Measurements from ENCODE around the gene LDB1.

The LDB1 gene, protein sequence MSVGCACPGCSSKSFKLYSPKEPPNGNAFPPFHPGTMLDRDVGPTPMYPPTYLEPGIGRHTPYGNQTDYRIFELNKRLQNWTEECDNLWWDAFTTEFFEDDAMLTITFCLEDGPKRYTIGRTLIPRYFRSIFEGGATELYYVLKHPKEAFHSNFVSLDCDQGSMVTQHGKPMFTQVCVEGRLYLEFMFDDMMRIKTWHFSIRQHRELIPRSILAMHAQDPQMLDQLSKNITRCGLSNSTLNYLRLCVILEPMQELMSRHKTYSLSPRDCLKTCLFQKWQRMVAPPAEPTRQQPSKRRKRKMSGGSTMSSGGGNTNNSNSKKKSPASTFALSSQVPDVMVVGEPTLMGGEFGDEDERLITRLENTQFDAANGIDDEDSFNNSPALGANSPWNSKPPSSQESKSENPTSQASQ

DNA sequence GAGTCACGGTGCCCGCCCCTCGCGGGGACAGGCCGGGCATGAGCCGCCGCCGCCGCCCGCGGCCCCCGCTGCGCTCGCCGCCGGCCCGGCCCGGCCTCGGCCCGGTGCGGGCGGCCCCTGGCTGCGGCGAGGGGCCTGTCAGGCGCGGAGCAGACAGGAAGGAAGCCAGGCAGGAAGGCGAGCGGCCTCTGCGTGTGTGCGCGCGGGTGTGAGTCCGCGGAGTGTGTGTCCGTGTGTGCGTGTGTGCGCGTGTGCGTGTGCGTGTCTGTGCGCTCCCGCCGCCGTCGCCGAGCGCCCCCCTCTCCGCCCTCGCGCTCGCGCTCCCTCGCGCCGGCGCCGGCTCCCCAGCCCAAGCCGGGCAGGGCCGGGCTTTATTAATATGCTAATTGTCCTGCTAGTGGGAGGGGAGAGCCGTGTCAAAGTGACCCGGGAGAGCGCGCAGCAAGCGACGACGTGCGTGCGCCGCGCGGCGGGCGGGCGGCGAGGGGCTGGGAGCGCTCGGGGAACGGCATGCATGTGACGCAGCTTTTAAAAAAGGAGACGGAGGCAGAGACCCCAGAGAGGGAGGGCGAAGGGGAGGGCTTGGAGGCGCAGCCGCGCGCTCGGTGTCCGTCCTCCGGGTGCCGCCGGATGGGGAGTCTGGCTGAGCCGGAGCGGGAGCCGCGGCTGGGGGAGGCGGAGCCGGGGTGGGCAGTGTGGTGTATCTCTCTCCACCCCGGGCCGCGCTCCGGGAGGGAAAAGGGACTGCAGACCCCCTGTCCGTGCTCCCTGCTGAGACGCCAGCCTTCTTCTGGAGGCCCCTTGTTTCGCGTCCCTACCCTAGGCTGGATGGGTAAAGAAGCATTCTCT is at the start of gene LDB1:
Gene LDB1 (minus strand): TSS at position 227 of the 849 bp plus-strand sequence. CDS start 258 bp downstream, outside the sequence.
- peak; percentile 72 for DNase-seq

DNA sequence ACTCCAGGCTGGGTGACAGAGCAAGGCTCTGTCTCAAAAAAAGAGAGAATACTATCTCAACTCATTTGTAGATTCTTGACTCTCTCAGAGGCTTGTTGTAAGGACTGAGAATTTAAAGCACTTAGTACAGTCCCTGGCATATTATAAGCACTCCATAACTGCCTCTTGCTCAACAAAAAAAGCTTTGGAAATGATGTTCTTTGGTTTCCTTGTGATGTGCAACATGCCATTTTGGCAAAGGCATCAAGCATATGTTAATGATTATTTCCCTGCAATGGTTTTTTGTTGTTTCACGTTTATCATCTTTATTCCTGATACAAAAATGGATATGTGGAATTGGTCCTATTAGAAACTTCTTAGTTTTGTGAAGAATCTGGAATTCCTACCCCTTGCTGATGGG is 47.7 kb upstream of the LDB1 start:
- DNase-seq: no peak

DNA sequence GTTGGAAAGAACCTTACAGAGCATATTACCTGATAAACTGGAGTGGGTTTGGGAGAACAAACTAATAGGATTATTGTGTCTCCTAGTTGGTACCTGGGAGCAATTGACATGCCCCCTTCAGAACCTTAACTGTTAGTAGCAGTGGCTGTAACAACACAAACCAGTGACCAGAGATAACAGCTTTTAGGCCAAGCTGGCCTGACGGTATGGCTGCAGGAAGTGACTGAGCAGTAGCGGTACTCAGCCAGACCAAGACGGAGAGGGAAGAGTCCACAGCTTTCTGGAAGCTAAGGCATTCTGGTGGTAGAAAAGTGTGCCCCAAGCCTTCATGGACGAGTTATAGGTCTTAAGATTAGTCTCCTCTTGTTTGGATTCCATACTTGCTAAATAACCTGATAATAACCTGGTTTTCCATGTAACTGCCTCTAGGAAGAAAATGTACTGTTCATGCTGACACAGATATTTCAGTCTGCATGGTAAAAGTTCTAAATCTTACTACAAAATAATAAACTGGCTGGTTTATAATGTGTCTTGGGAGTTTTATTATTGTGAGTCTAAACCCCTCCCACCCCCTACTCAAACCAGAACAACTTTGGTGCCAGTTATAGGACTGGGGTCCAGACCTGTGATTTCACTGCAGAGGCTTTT is 43.3 kb upstream of the LDB1 start:
- no peak for DNase-seq

DNA sequence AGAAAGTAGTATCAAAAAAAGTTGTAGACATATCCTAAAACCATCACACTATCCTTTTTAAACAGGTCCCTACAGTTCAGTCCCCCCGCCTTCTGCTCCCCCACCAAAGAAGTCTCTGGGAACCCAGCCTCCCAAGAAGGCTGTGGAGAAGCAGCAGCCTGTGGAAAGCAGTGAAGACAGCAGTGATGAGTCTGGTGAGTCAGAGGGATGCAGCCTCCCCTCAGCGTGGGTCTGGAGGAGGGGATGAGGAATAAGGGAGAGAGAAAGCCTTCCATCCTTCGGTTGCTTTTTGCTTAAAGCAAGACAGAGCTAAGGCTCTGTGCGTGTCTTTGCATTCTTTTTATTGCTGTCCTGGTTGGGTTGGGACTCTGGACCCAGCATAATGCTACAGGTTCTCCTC is 39.7 kb upstream of the LDB1 start:
- no peak for DNase-seq

DNA sequence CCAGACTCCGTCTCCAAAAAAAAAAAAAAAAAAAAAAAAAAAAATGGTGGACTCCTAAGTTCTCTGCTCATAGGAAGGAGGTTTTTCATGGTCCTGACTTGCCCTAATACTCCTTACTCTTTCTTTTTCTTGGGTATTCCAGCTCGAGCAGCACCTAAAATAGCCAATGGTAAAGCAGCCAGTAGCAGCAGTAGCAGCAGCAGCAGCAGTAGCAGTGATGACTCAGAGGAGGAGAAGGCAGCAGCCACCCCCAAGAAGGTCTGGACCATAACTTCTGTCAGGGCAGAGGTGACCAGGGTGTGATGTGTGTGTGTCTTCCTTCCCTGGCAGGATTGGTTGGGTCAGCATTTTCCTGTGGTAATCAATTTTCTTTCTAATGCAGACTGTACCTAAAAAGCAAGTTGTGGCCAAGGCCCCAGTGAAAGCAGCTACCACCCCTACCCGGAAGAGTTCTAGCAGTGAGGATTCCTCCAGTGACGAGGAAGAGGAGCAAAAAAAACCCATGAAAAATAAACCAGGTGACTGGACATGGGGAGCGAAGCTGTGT is 39.0 kb upstream of the LDB1 start:
- DNase-seq: no peak

DNA sequence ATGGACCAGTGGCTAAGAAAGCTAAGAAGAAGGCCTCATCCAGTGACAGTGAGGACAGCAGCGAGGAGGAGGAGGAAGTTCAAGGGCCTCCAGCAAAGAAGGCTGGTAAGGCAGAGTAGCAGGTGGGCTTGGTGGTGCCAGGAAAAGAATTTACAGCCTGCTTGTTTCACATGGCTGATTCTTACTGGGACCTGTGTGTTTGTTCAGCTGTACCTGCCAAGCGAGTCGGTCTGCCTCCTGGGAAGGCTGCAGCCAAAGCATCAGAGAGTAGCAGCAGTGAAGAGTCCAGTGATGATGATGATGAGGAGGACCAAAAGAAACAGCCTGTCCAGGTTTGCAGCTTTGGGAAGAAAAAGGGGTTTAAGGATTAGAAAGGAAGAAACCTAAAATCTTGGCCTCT is 37.1 kb upstream of the LDB1 start:
- DNase-seq: no peak

DNA sequence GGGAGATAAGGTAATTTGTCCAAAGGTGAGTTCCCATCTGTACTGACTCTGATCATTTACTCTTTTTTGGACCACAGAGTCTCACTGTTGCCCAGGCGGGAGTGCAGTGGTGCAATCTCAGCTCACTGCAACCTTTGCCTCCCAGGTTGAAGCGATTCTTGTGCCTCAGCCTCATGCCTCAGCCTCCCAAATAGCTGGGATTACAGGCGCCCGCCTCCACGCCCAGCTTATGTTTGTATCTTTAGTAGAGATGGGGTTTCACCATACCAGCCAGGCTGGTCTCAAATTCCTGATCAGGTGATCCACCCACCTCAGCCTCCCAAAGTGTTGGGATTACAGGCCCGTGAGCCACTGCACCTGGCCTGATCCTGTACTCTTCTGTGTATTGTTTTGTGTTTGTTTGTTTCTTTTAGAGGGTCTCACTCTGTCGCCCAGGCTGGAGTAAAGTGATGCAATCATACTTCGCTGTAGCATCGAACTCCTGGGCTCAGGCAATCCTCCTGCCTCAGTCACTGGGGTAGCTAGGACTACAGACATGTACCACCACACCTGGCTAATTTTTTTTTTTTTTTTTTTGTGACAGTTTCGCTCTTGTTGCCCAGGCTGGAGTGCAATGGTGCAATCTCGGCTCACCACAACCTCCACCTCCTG is 34.4 kb upstream of the LDB1 start:
- no peak for DNase-seq

DNA sequence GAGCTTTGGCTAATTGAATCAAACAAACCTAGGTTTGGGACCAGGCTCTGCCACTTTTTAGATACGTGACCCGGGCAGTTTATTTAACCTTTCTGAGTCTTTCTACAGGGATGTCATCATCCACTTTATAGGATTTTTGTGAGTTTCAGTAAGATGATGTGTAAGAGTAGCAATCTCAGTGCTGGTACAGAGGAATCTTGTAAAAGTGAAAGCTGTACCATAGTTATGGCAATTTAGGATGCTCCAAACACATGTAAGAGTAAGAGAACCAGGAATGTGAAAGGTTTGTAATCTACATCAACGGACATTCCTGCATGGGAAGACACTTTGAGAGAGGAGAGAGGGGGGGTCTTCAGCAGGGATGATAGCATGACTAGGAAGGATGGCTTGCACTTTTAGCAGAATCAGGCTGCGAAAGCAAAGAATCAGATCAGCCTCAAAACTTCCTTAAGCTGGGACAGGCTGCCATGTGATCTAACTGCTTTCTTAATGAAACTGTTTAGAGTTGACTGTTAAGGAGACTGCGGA is 33.0 kb upstream of the LDB1 start:
- no peak for DNase-seq

DNA sequence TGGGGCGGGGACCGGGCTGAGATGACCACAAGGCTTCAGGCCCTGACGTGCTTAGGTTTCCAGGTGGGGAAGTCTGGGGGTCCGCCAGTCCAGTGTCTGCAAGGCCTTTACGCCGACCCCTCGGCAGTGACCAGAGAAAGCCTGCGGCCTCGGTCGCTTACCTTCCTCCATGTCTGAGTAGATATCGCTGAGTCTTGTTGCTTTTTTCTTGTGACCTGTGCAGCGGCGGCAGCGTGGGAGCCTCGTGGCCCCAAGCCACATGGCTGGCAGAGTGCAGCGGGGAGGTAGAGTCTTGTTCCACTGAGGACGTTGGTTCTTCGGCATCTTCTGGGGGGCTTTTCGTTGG is 32.4 kb upstream of the LDB1 start:
- no peak for DNase-seq

DNA sequence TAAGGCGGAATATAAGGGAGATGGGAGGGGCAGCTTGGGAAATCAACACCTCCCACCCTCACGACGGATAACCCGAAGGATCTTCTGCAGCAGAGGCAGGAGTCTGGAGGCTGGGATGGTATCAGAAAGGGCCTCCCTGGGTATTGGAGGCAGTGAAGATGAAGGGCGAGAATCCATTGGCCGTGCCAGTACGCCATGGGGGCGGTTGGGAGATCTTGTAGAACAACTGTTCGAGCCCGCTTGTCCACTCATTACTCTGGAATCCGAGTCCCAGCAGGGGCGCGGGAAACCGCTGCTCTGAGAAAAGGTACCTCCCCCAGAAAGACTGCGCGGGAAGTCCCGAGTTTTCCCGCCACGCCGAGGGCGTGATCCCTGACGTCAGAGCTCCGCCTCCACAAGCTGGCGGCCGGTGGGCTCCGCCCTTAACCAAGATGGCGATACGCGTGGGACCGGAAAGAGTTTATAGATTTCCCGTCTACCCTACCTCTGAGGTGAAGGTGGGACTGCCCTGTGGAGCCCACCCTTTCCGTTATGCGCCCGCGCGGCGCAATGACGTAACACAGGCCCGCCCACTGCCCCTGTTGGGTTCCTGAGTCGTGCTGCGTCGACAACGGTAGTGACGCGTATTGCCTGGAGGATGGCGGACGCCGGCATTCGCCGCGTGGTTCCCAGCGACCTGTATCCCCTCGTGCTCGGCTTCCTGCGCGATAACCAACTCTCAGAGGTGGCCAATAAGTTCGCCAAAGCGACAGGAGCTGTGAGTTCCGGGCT is 31.8 kb upstream of the LDB1 start, which contains the start of gene NOLC1:
Gene NOLC1 (plus strand): TSS at position 616 of the 771 bp plus-strand sequence. CDS start 22 bp downstream, at position 638.
- peak; percentile 99 for DNase-seq

DNA sequence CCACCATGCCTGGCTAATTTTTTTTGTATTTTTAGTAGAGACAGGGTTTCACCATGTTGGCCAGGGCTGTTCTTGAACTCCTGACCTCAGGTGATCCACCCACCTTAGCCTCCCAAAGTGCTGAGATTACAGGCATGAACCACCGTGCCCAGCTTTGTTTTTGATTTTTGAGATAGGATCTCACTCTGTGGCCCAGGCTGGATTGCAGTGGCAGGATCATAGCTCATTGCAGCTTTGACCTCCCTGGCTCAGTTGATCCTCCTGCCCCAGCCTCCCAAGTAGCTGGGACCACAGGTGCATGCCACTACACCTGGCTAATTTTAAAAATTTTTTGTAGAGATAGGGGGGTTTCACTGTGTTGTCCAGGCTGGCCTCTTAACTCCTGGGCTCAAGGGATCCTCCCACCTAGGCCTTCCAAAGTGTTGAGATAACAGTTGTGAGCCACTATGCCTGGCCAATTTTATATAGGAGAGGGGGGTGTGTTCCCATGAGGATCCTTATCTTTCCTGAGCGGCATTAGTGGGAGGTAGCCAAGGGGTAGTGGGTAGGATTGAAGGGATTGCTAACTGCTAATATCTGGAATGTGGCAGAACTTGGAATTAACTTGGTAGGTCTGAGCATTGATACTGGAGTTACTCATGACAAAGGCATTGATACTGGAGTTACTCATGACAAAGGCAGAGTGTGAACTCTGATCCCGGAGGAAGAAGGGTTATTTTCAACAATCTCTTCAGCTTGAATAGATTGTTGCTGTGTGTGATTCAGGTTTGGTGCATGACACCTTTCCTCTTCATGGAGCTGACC is 31.0 kb upstream of the LDB1 start:
- no peak for DNase-seq

DNA sequence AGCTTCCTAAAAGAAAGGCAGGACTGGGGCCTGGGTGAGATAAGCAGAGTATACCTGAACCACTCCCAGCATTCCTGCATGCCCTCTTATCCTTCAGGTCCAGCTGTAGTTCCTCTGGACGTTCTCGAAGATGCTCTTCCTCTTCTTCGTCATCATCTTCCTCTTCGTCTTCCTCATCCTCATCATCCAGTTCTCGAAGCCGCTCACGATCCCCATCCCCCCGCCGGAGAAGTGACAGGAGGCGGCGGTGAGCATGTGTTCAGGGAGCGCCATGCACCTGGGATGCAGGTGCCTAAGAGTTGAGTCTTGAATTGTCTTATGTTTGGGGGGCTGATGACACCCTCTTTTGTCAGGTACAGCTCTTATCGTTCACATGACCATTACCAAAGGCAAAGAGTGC is 28.1 kb upstream of the LDB1 start:
- no peak for DNase-seq

DNA sequence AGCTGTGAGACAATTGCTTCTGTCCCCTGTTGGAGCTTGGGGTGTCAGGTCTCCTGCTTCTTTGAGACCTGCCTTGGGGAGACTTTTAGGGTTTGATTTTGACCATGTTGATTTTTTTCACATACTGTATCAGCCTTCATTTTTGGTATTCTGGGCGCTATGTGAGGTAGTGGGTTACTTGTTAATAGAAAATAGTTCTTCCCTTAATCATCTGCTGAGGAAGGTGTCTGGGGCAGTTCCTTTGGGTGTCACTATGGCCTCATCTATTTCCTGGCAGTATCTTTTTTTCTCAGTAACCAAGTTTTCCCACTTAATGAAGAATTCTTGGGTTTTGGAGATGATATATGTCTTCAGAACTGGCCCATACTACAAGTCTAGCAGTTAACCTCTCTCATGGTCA is 27.4 kb upstream of the LDB1 start:
- no peak for DNase-seq

DNA sequence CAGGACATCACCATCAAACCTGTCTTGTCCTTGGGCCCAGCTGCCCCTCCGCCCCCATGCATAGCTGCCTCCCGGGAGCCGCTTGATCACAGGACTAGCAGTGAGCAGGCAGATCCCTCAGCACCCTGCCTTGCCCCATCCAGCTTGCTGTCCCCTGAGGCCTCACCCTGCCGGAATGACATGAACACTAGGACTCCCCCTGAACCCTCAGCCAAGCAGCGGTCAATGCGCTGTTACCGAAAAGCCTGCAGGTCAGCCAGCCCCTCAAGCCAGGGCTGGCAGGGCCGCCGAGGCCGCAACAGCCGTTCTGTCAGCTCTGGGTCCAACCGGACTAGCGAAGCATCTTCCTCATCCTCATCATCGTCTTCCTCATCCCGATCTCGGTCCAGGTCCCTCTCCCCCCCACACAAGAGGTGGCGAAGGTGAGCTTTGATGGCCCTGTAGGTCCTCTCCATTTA is 26.8 kb upstream of the LDB1 start:
- DNase-seq: no peak

DNA sequence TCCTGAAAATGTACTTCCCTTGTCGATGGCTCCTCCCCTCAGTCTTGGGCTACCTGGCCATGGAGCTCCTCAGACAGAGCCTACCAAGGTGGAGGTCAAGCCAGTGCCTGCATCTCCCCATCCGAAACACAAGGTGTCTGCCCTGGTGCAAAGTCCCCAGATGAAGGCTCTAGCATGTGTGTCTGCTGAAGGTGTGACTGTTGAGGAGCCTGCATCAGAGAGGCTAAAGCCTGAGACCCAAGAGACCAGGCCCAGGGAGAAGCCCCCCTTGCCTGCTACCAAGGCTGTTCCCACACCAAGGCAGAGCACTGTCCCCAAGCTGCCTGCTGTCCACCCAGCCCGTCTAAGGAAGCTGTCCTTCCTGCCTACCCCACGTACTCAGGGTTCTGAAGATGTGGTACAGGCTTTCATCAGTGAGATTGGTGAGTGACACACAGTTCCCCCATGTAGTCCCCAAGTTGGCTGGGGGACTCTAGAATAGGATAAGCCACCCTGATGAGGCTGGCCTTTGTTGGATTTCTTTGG is 21.5 kb upstream of the LDB1 start:
- no peak for DNase-seq

DNA sequence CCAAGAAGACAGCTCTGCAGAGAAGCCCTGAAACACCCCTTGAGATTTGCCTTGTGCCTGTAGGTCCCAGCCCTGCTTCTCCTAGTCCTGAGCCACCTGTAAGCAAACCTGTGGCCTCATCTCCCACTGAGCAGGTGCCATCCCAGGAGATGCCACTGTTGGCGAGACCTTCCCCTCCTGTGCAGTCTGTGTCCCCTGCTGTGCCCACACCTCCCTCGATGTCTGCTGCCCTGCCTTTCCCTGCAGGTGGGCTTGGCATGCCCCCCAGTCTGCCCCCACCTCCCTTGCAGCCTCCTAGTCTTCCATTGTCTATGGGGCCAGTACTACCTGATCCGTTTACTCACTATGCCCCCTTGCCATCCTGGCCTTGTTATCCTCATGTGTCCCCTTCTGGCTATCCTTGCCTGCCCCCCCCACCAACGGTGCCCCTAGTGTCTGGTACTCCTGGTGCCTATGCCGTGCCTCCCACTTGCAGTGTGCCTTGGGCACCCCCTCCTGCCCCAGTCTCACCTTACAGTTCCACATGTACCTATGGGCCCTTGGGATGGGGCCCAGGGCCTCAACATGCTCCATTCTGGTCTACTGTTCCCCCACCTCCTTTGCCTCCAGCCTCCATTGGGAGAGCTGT is 20.9 kb upstream of the LDB1 start:
- DNase-seq: no peak

DNA sequence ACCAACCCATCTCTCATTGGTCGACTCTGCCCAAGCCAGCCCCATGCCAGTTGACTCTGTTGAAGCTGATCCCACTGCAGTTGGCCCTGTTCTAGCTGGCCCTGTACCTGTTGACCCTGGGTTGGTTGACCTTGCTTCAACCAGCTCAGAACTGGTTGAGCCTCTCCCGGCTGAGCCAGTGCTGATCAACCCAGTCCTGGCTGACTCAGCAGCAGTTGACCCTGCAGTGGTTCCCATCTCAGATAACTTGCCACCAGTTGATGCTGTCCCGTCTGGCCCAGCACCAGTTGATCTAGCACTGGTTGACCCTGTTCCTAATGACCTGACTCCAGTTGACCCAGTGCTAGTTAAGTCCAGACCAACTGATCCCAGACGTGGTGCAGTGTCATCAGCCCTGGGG is 20.1 kb upstream of the LDB1 start:
- no peak for DNase-seq

DNA sequence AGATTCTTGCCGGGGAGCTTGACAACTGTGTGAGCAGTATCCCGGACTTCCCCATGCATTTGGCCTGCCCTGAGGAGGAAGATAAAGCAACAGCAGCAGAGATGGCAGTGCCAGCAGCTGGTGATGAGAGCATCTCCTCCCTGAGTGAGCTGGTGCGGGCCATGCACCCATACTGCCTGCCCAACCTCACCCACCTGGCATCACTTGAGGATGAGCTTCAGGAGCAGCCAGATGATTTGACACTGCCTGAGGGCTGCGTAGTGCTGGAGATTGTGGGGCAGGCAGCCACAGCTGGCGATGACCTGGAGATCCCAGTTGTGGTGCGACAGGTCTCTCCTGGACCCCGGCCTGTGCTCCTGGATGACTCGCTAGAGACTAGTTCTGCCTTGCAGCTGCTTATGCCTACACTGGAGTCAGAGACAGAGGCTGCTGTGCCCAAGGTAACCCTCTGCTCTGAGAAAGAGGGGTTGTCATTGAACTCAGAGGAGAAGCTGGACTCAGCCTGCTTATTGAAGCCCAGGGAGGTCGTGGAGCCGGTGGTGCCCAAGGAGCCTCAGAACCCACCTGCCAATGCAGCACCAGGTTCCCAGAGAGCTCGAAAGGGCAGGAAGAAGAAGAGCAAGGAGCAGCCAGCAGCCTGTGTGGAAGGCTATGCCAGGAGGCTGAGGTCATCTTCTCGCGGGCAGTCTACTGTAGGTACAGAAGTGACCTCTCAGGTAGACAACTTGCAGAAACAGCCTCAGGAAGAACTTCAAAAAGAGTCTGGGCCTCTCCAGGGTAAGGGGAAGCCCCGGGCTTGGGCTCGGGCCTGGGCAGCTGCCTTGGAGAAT is 19.3 kb upstream of the LDB1 start:
- no peak for DNase-seq

DNA sequence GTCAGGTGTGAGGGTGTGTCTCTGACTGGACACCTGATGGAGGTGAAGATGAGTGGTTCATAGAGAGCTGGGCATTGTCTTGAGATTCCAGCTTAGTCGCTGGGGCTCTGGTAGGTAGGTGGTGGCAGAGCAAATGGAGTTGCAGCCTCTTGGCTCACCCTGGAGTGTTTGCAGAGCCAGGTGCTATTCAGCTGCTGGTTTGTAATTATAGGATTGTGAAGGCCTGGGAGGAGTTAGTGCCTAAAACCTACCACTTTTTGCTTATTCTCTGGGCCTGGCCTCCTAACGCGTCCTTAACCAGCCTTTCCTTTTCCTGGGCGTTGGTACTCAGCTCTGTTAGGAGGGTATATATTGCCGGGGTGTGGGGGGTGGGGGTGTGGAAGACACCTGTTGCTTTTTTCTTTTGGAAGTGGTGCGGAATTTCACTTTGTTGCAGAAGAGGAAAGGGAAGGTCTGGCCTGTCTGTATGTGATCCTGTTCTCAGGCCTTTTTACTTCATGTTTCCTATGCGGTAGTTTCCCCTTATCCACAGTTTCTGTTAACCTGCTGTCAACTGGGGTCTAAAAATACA is 15.9 kb upstream of the LDB1 start:
- no peak for DNase-seq

Data from activated CD4-positive, CD25-positive, alpha-beta regulatory T cell treated with anti-CD3 and anti-CD28 coated beads, Interleukin-2, amount 50 U/mL, for 72 hours (primary cell).